ENCODE data around the gene MACROD2. TPM values are rescaled to one million over a fixed set of nuclear protein-coding genes. Genes with fewer than 3 reads are reported as not detected.

The MACROD2 gene
- total RNA-seq, 4 donors from 2014 or later: 10.0 to 24.0 (median 17.0) TPM

GRCh38 chr20:15789079-15789478 lies 1793.8 kb downstream of the MACROD2 start:
- no peak overlapping the region for H3K4me3 ChIP-seq (ENCODE audit: low read depth, poor library complexity, severe bottlenecking)
- DNase-seq (ENCODE audit: low spot score in 2 of 2): no peak
- WGBS, 2 donors: 41 to 45% methylated on average over 4 of the region's 4 CpGs
- TF ChIP-seq POLR2A (IDR thresholded peaks at IDR 0.05) (no peak), CTCF (IDR thresholded peaks at IDR 0.05) (no peak)
- intact Hi-C loops (cut with DNase I; ENCODE audit: low total_unique reads): no loop called here

GRCh38 chr20:15792855-15793254 lies 1797.5 kb downstream of the MACROD2 start:
- TF ChIP-seq POLR2A (IDR thresholded peaks at IDR 0.05) (no peak), CTCF (IDR thresholded peaks at IDR 0.05) (no peak)
- intact Hi-C loops (cut with DNase I; ENCODE audit: low total_unique reads): no loop called here

GRCh38 chr20:15794409-15794808 lies 1799.1 kb downstream of the MACROD2 start:
- intact Hi-C loops (cut with DNase I; ENCODE audit: low total_unique reads): no loop called here
- no peak for TF ChIP-seq POLR2A (IDR thresholded peaks at IDR 0.05)
- TF ChIP-seq CTCF (IDR thresholded peaks at IDR 0.05): no peak
- no peak for DNase-seq (ENCODE audit: low spot score in 2 of 2)
- 87 to 91% methylated on average over 5 of the region's 5 CpGs for WGBS, 2 donors
- no peak overlapping the region for H3K4me3 ChIP-seq (ENCODE audit: low read depth, poor library complexity, severe bottlenecking)

More at GRCh38 chr20:15792855-15793254, 1797.5 kb downstream of the MACROD2 start:
- no peak overlapping the region for H3K4me3 ChIP-seq (ENCODE audit: low read depth, poor library complexity, severe bottlenecking)
- no peak for DNase-seq (ENCODE audit: low spot score in 2 of 2)
- 94 to 95% methylated on average over 7 of the region's 7 CpGs for WGBS, 2 donors

GRCh38 chr20:15795305-15796019 lies 1800.1 kb downstream of the MACROD2 start:
- DNase-seq (ENCODE audit: low spot score in 2 of 2): no peak
- 82 to 93% methylated on average over 10 of the region's 10 CpGs for WGBS, 2 donors
- TF ChIP-seq POLR2A (IDR thresholded peaks at IDR 0.05): no peak
- TF ChIP-seq CTCF (IDR thresholded peaks at IDR 0.05): no peak
- intact Hi-C loops (cut with DNase I; ENCODE audit: low total_unique reads): no loop called here
- no peak overlapping the region for H3K4me3 ChIP-seq (ENCODE audit: low read depth, poor library complexity, severe bottlenecking)

- TF ChIP-seq POLR2A (IDR thresholded peaks at IDR 0.05) (no peak), CTCF (IDR thresholded peaks at IDR 0.05) (no peak)
- no peak for DNase-seq (ENCODE audit: low spot score in 2 of 2)
- intact Hi-C loops (cut with DNase I; ENCODE audit: low total_unique reads): loop anchor here (5.0 kb wide), 1 partner anchor 262 kb away; no protein-coding TSS in a partner anchor
- WGBS, 2 donors: 43 to 44% methylated on average over 2 of the region's 2 CpGs
- no peak overlapping the region for H3K4me3 ChIP-seq (ENCODE audit: low read depth, poor library complexity, severe bottlenecking)
These were observed 1804.6 kb downstream of the MACROD2 start for GRCh38 chr20:15799871-15800270.
